Spleen (tissue), 11 donors: ENCODE results near the gene PCSK7. TPM values are rescaled to one million over a fixed set of nuclear protein-coding genes. Genes with fewer than 3 reads are reported as not detected.

Experiments
- DNase-seq: peaks from one replicate; pipeline ENCODE4 v3.0.0-alpha.2; 2020
- H3K27ac ChIP-seq, 8 donors: fragments of 200-600 bp; sonication (generic) in 7 of 8; 1 replicate in 4 of 8; 2 replicates in 4 of 8; pipeline versions ENCODE4 v1.5.0 to v1.8.0; 2016 to 2021; ENCODE audit warnings: inconsistent platforms in 4 of 8, mild to moderate bottlenecking in 4 of 8, moderate library complexity in 1 of 8
- H3K27me3 ChIP-seq, 7 donors: fragments of 200-600 bp; sonication (generic) in 6 of 7; replicated peaks in 1 of 7; 1 replicate in 4 of 7; 2 replicates in 3 of 7; pipeline versions ENCODE4 v1.5.0 to v1.8.0; 2016 to 2021; ENCODE audit warnings: inconsistent platforms in 3 of 7, mild to moderate bottlenecking in 1 of 7
- H3K36me3 ChIP-seq, 6 donors: fragments of 200-600 bp; sonication (generic) in 5 of 6; 1 replicate in 4 of 6; 2 replicates in 2 of 6; pipeline versions ENCODE4 v1.5.0 to v1.8.0; 2016 to 2021; ENCODE audit warnings: inconsistent platforms in 2 of 6
- H3K4me1 ChIP-seq, 6 donors: fragments of 200-600 bp; sonication (generic) in 5 of 6; 1 replicate in 3 of 6; 2 replicates in 3 of 6; pipeline versions ENCODE4 v1.5.0 to v1.8.0; 2016 to 2021; ENCODE audit warnings: inconsistent platforms in 3 of 6
- H3K4me3 ChIP-seq, 8 donors: fragments of 200-600 bp; sonication (generic) in 7 of 8; 1 replicate in 4 of 8; 2 replicates in 4 of 8; pipeline versions ENCODE4 v1.5.0 to v1.8.0; 2016 to 2021; ENCODE audit warnings: inconsistent platforms in 4 of 8, mild to moderate bottlenecking in 4 of 8, moderate library complexity in 2 of 8
- H3K9me3 ChIP-seq, 8 donors: fragments of 200-600 bp; sonication (generic) in 7 of 8; 1 replicate in 4 of 8; 2 replicates in 4 of 8; pipeline versions ENCODE4 v1.5.0 to v1.8.0; 2016 to 2021; ENCODE audit warnings: inconsistent platforms in 4 of 8
- POLR2A ChIP-seq, 3 donors: fragments of 450-650 bp; IDR thresholded peaks; one replicate each; pipeline ENCODE4 v1.5.1; 2017; ENCODE audit warnings: antibody characterized with exemption in 3 of 3, mild to moderate bottlenecking in 1 of 3
- POLR2AphosphoS5 ChIP-seq, 3 donors: sonication (generic); formaldehyde crosslinking; IDR thresholded peaks; one replicate each; pipeline ENCODE4 v1.5.1; 2017; ENCODE audit warnings: antibody characterized with exemption in 3 of 3
- WGBS, 5 donors: extraction: QIAGEN DNeasy Blood & Tissue Kit in 3 of 5; methylation state at CpG; one replicate each; pipeline versions ENCODE4 v1.1.5 to v1.1.7; 2013 to 2018; 5-methylcytosine and 5-hydroxymethylcytosine counted together
- intact Hi-C: fragments of 100-400 bp; cut with DNase I; formaldehyde crosslinking; loops from one replicate; pipeline ENCODE4 v1.15.0; 2023; ENCODE audit warnings: low total_unique reads
- polyA plus RNA-seq, 3 donors: library from polyadenylated mRNA; stranded (reverse); fragments of 200-250 nt; gene quantifications; one replicate each; pipeline ENCODE4 v1.2.1, GENCODE V29; 2013
- small RNA-seq, 4 donors: library from RNA; depleted of rRNA; stranded (forward); fragments of <200 nt; gene quantifications; one replicate each; pipeline ENCODE3, GENCODE V24; 2016
- total RNA-seq, 7 donors: library from RNA; depleted of rRNA in 3 of 7; stranded (reverse); fragments of >200 nt in 3 of 7; fragmentation: NEBNext Ultra II Directional in 4 of 7; extraction: Animal tissue kit (Norgen Biotek cat#: 25700) in 4 of 7; gene quantifications; one replicate each; pipeline versions ENCODE4 v1.1.0 to v1.2.1, GENCODE V29; 2016 to 2021
- TF ChIP-seq, protein P1 (sequence below), 11 experiments: fragments of 200-600 bp in 7 of 11; fragments of 450-650 bp in 4 of 11; sonication (generic) in 4 of 11; IDR thresholded peaks in 8 of 11; conservative IDR thresholded peaks in 3 of 11; 1 replicate in 7 of 11; 2 replicates in 4 of 11; pipeline versions ENCODE4 v1.4.0 to v1.8.0; 2016 to 2021; ENCODE audit warnings: antibody characterized with exemption in 11 of 11, inconsistent platforms in 4 of 11, mild to moderate bottlenecking in 1 of 11
- donor health status: healthy with polysubstance abuse.
- donor health status: DM: no; HTN: no; CAD: no; lungs with moderate emphysema.
- donor health status: DM: no; HTN: no; CAD: no.
- donor health status: Bipolar disorder and iron deficiency.
- donor health status: healthy.
- donor health status: DM: no; HTN: no; CAD: no.
- donor health status: DM: yes; HTN: yes; CAD: no.

The PCSK7 gene
- total and polyA plus RNA-seq, 10 donors: 27.3 to 152 (median 97.3) TPM

DNA sequence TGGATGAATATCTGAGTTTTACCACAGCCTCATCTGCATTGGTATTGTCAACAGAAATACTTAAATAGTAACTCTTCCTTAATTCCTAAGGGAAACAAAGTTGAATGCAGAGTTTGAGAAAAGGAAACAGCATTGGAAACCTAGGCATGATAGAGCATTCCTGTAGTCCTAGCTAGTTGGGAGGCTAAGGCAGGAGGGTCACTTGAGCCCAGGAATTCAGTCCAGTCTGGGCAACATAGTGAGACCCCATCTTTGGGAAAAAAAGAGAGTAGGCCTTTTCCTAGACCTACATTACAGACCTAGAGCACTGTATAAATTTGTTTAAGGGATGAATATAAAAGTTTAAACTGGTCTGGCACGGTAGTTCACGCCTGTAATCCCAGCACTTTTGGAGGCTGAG is 74.4 kb downstream of the PCSK7 start:
- H3K9me3 ChIP-seq: no peaks in the 10 kb centered on the region
- H3K4me1 ChIP-seq: peaks cover 0 to 66% (median 11%) of the 10 kb centered on the region in 6 donors
- WGBS, 5 donors: 92 to 98% (median 95%) methylated on average over 2 of the region's 2 CpGs
- intact Hi-C loops: no loop called here
- DNase-seq: no peak
- peaks cover 0 to 98% (median 57%) of the 10 kb centered on the region in 6 donors for H3K36me3 ChIP-seq
- H3K4me3 ChIP-seq: no peak overlapping the region
- H3K27me3 ChIP-seq: no peaks in the 10 kb centered on the region
- H3K27ac ChIP-seq: no peak overlapping the region
- TF ChIP-seq, protein P1, sequence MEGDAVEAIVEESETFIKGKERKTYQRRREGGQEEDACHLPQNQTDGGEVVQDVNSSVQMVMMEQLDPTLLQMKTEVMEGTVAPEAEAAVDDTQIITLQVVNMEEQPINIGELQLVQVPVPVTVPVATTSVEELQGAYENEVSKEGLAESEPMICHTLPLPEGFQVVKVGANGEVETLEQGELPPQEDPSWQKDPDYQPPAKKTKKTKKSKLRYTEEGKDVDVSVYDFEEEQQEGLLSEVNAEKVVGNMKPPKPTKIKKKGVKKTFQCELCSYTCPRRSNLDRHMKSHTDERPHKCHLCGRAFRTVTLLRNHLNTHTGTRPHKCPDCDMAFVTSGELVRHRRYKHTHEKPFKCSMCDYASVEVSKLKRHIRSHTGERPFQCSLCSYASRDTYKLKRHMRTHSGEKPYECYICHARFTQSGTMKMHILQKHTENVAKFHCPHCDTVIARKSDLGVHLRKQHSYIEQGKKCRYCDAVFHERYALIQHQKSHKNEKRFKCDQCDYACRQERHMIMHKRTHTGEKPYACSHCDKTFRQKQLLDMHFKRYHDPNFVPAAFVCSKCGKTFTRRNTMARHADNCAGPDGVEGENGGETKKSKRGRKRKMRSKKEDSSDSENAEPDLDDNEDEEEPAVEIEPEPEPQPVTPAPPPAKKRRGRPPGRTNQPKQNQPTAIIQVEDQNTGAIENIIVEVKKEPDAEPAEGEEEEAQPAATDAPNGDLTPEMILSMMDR (IDR thresholded peaks at IDR 0.05 in 8 of 11, conservative IDR thresholded peaks at IDR 0.05 in 3 of 11): no peak
- TF ChIP-seq POLR2AphosphoS5 (IDR thresholded peaks at IDR 0.05) (no peak), POLR2A (IDR thresholded peaks at IDR 0.05) (no peak)

DNA sequence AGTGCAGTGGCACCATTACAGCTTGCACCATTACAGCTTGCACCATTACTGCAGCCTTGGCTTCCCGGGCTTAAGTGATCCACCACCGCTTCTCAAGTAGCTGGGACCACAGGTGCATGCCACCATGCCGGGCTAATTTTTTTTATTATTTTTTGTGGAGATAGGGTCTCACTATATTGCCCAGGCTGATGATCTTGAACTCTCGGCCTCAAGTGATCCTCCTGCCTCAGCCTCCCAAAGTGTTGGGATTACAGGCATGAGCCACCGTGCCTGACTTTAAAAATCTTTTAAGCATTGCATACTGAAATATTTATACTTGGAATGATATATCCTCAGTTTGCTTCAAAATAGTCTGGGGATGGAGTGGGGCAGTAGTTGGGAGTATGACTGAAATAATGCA is 77.4 kb downstream of the PCSK7 start:
- H3K9me3 ChIP-seq: no peaks in the 10 kb centered on the region
- intact Hi-C loops: no loop called here
- 95 to 99% (median 96%) methylated on average over 5 of the region's 5 CpGs for WGBS, 5 donors
- H3K27ac ChIP-seq: no peak overlapping the region
- H3K27me3 ChIP-seq: no peaks in the 10 kb centered on the region
- TF ChIP-seq POLR2A (IDR thresholded peaks at IDR 0.05): no peak
- no peak for TF ChIP-seq POLR2AphosphoS5 (IDR thresholded peaks at IDR 0.05)
- H3K36me3 ChIP-seq: peaks cover 0 to 96% (median 35%) of the 10 kb centered on the region in 6 donors
- DNase-seq: no peak
- no peak overlapping the region for H3K4me3 ChIP-seq
- H3K4me1 ChIP-seq: peaks cover 0 to 84% (median 29%) of the 10 kb centered on the region in 6 donors

Small RNA genes within 50 kb of the gene (small RNA-seq; reads per million reads assigned to genes)
- gene RF00564: 0 reads per million in 4 donors

Other genes starting within 250 kb of the PCSK7 start
- 100 to 1,000 TPM in 1 of 7 donors, 10 to 100 TPM in 6; 61.0 to 112 (median 70.9) TPM for gene SIK3, start 133.6 kb downstream of the PCSK7 start, total RNA-seq
- gene SIK3, start 133.6 kb downstream of the PCSK7 start, polyA plus RNA-seq: 10 to 100 TPM in 2 of 3 donors, 1 to 10 TPM in 1; 7.8 to 11.8 (median 11.1) TPM
- 10 to 100 TPM; 58.6 to 80.4 (median 67.2) TPM for gene PAFAH1B2, start 87.8 kb downstream of the PCSK7 start, total RNA-seq
- 10 to 100 TPM; 14.3 to 28.3 (median 16.2) TPM for gene PAFAH1B2, start 87.8 kb downstream of the PCSK7 start, polyA plus RNA-seq
- 10 to 100 TPM; 40.3 to 83.8 (median 58.3) TPM for gene SIDT2, start 53.3 kb downstream of the PCSK7 start, total RNA-seq
- 10 to 100 TPM; 21.3 to 36.0 (median 24.0) TPM for gene SIDT2, start 53.3 kb downstream of the PCSK7 start, polyA plus RNA-seq
- gene TAGLN, start 32.7 kb downstream of the PCSK7 start, total RNA-seq: 1,000 to 10,000 TPM in 1 of 7 donors, 100 to 1,000 TPM in 6; 117 to 1,088 (median 328) TPM
- 100 to 1,000 TPM; 247 to 807 (median 469) TPM for gene TAGLN, start 32.7 kb downstream of the PCSK7 start, polyA plus RNA-seq
- 10 to 100 TPM; 13.1 to 29.6 (median 20.9) TPM for gene RNF214, start 598 bp upstream of the PCSK7 start, total RNA-seq
- gene RNF214, start 598 bp upstream of the PCSK7 start, polyA plus RNA-seq: 1 to 10 TPM; 5.6 to 9.9 (median 6.7) TPM
- gene BACE1-AS, start 59.3 kb upstream of the PCSK7 start, total RNA-seq: 10 to 100 TPM in 4 of 7 donors, 1 to 10 TPM in 3; 4.8 to 12.1 (median 10.3) TPM
- gene BACE1-AS, start 59.3 kb upstream of the PCSK7 start, polyA plus RNA-seq: 1 to 10 TPM; 3.9 to 5.8 (median 4.1) TPM
- gene BACE1, start 84.2 kb upstream of the PCSK7 start, total RNA-seq: 10 to 100 TPM; 11.8 to 31.7 (median 19.6) TPM
- gene BACE1, start 84.2 kb upstream of the PCSK7 start, polyA plus RNA-seq: 1 to 10 TPM; 2.1 to 4.0 (median 2.6) TPM
- gene CEP164, start 95.8 kb upstream of the PCSK7 start, total RNA-seq: 10 to 100 TPM; 21.2 to 48.3 (median 34.8) TPM
- gene CEP164, start 95.8 kb upstream of the PCSK7 start, polyA plus RNA-seq: 10 to 100 TPM in 2 of 3 donors, 1 to 10 TPM in 1; 6.6 to 17.9 (median 12.1) TPM